GM13976 (cell line): ENCODE data around the gene DEFB114.

Experiments
- DNase-seq: peaks from one replicate; pipeline ENCODE4 v3.0.0; 2012; ENCODE audit warnings: low spot score
- in situ Hi-C: fragments of 300-500 bp; cut with MboI; formaldehyde crosslinking; loops from one replicate; pipeline ENCODE4 v1.12.0; 2022; ENCODE audit warnings: low sequenced_read_pairs, mixed read lengths, inconsistent platforms; ENCODE audit not compliant: unreplicated experiment
- TF ChIP-seq, protein P1 (sequence below): IDR thresholded peaks from 2 replicates; pipeline ENCODE4 v1.5.1; 2012; ENCODE audit warnings: borderline replicate concordance, mild to moderate bottlenecking; ENCODE audit not compliant: insufficient read depth; ENCODE audit errors: extremely low read depth, missing control alignments, control extremely low read depth

Gene DEFB114

GRCh38 chr6:49966823-49967222 is 2.9 kb upstream of the DEFB114 start:
- in situ Hi-C loops, result no loop called here
- TF ChIP-seq, protein P1, sequence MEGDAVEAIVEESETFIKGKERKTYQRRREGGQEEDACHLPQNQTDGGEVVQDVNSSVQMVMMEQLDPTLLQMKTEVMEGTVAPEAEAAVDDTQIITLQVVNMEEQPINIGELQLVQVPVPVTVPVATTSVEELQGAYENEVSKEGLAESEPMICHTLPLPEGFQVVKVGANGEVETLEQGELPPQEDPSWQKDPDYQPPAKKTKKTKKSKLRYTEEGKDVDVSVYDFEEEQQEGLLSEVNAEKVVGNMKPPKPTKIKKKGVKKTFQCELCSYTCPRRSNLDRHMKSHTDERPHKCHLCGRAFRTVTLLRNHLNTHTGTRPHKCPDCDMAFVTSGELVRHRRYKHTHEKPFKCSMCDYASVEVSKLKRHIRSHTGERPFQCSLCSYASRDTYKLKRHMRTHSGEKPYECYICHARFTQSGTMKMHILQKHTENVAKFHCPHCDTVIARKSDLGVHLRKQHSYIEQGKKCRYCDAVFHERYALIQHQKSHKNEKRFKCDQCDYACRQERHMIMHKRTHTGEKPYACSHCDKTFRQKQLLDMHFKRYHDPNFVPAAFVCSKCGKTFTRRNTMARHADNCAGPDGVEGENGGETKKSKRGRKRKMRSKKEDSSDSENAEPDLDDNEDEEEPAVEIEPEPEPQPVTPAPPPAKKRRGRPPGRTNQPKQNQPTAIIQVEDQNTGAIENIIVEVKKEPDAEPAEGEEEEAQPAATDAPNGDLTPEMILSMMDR, result no peak

DNA sequence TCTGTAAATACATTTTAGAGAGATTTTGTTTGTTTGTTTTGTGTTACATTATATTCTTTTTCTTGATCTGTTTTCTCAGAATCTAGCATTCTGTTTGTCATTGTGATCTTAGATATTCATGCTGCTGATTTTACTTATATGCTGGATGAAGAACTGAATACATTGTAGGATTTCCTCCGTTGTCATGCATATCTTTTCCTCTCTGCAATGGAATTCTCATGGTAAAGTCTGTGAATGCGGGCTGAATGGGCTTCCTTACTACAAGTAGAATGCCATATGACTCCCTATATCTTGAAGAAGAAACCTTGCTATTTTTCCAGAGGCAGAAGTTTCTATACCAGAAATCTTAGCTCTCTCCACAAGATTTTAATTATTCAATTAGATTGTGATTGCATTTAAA is 2.4 kb upstream of the DEFB114 start:
- TF ChIP-seq, protein P1, result no peak
- DNase-seq, result no peak
- in situ Hi-C loops, result no loop called here

More at GRCh38 chr6:49966823-49967222, 2.9 kb upstream of the DEFB114 start:
- no peak for DNase-seq

DNA sequence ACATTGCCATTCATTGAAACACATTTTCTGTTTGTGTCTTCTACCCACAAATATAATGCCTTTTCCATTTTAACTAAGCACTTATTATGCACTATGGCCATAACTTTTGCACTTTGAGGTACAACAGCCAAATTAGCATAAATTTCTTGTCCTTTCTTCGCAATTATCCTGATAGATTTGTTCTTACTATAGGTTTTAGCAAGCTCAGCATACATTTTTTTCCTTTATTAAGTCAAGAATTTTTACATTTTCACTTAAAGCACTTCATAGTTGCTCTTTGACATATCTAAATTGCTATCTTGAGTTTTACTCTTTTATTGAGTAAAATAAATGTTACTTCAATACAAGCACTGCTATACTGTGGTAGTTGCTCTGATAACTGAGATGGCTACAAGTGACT is 5.8 kb downstream of the DEFB114 start:
- in situ Hi-C loops, result no loop called here
- TF ChIP-seq, protein P1, result no peak

GRCh38 chr6:49955847-49956246 is 8.1 kb downstream of the DEFB114 start:
- DNase-seq, result no peak
- in situ Hi-C loops, result no loop called here
- TF ChIP-seq, protein P1, result no peak

More for the DNA sequence above, 5.8 kb downstream of the DEFB114 start:
- DNase-seq, result no peak

DNA sequence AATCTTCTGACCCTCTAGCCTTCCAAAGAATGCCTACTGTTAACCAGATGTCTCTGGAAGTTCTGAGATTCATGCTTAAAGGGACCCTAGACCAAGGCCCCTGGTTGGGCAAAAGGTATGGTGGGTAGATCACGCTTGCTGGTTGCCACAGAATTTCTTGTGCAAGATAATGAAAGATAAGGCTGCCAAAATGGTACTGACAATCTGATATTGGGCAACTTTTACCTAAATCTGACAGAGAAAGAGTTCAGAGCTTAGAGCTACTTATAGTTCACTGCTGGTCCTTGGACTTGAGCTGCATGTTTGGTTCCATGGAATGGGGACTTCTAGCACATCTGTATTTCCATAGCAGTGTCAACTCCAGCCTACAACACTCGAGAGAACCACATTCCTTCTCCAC is 12.0 kb downstream of the DEFB114 start:
- DNase-seq, result no peak
- TF ChIP-seq, protein P1, result no peak
- in situ Hi-C loops, result no loop called here

GRCh38 chr6:49950415-49950751 is 13.6 kb downstream of the DEFB114 start:
- DNase-seq, result no peak
- in situ Hi-C loops, result no loop called here
- TF ChIP-seq, protein P1, result no peak

DNA sequence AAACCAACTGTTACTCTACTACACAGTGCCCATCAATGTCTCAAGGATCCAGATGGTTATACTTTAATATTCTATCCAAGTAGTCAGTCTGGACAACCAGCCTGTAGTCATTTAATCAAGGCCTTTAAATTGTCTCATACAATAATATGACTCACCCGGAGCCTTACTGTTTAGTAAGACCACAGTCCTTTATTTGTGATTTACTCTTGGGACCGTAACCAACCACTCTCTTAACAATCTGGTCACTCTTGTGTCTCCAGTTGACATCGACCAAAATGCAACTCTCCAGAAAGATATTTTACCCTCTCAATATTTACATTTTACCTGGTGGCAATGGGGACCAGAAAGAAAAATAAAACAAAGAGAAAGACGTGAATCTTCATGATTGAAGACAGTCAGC is 14.9 kb downstream of the DEFB114 start:
- in situ Hi-C loops, result no loop called here
- no peak for DNase-seq
- TF ChIP-seq, protein P1, result no peak
